A673 (cell line): ENCODE data around the gene SETD3. TPM values are rescaled to one million over a fixed set of nuclear protein-coding genes. Genes with fewer than 3 reads are reported as not detected.

Source experiments
- BruUV-seq: library from RNA; stranded (reverse); fragments of 400-500 nt; replicated peaks from 2 replicates; lab custom pipeline; 2021; lab: Mats Ljungman, UMichigan
- CTCF ChIA-PET: fragments of 300-600 bp; sonication (Branson Sonifier 250); formaldehyde crosslinking; loops from one replicate; lab custom pipeline; 2022; ENCODE audit warnings: antibody characterized with exemption; lab: Charles Lee
- POLR2A ChIA-PET: fragments of 300-600 bp; sonication (Branson Sonifier 250); formaldehyde crosslinking; loops from one replicate; lab custom pipeline; 2022; ENCODE audit warnings: antibody characterized with exemption; ENCODE audit not compliant: low non-redundant PET; lab: Charles Lee
- DNase-seq: peaks from one replicate; pipeline ENCODE4 v3.0.0-alpha.2; 2015; ENCODE audit warnings: low spot score
- H3K27ac ChIP-seq: fragments of 200-600 bp; sonication (generic); 2 replicates; pipeline ENCODE4 v1.5.1; 2016; ENCODE audit warnings: mixed run types, low read depth, mild to moderate bottlenecking, mixed read lengths, antibody characterized with exemption, low read length; ENCODE audit not compliant: poor library complexity, severe bottlenecking
- H3K27me3 ChIP-seq: fragments of 200-600 bp; sonication (generic); replicated peaks from 2 replicates; pipeline ENCODE4 v1.6.1; 2017; ENCODE audit warnings: mixed run types, low read depth, mild to moderate bottlenecking, mixed read lengths, antibody characterized with exemption, low read length; ENCODE audit not compliant: insufficient read depth, poor library complexity
- H3K36me3 ChIP-seq: fragments of 200-600 bp; sonication (generic); 2 replicates; pipeline ENCODE4 v1.6.1; 2016; ENCODE audit warnings: mixed run types, mild to moderate bottlenecking, mixed read lengths, antibody characterized with exemption, low read length; ENCODE audit not compliant: insufficient read depth, poor library complexity, severe bottlenecking
- H3K4me1 ChIP-seq: fragments of 200-600 bp; sonication (generic); 2 replicates; pipeline ENCODE4 v1.6.1; 2017; ENCODE audit warnings: mixed run types, mild to moderate bottlenecking, mixed read lengths, antibody characterized with exemption, low read length; ENCODE audit not compliant: insufficient read depth, poor library complexity, severe bottlenecking
- H3K4me3 ChIP-seq: fragments of 200-600 bp; sonication (generic); 2 replicates; pipeline ENCODE4 v1.5.1; 2016; ENCODE audit warnings: low read depth, mixed run types, mild to moderate bottlenecking, mixed read lengths, low read length; ENCODE audit not compliant: poor library complexity, severe bottlenecking
- H3K9me3 ChIP-seq: fragments of 200-600 bp; sonication (generic); 2 replicates; pipeline ENCODE4 v1.6.1; 2016; ENCODE audit warnings: mixed run types, low read depth, mild to moderate bottlenecking, mixed read lengths, antibody characterized with exemption, low read length; ENCODE audit not compliant: poor library complexity, severe bottlenecking
- CTCF ChIP-seq: fragments of 300-800, 200-600 bp; sonication (generic); conservative IDR thresholded peaks from 2 replicates; pipeline ENCODE4 v1.5.1; 2017; ENCODE audit warnings: low read depth, mild to moderate bottlenecking, antibody characterized with exemption, low read length, moderate library complexity, mixed read lengths
- EZH2 ChIP-seq: fragments of 200-600 bp; sonication (generic); IDR thresholded peaks from 2 replicates; pipeline ENCODE4 v1.6.1; 2017; ENCODE audit warnings: borderline replicate concordance, low read depth, mild to moderate bottlenecking, mixed read lengths, antibody characterized with exemption, low read length; ENCODE audit not compliant: poor library complexity, severe bottlenecking
- intact Hi-C: fragments of 100-400 bp; cut with micrococcal nuclease; formaldehyde crosslinking; loops from one replicate; pipeline ENCODE4 v1.10.0; 2022; ENCODE audit not compliant: unreplicated experiment
- total RNA-seq: library from RNA; stranded (reverse); gene quantifications from 2 replicates; pipeline ENCODE4 v1.2.3, GENCODE V29; 2021

SETD3 gene
- total RNA-seq, 1 experiment from 2014 or later = 46.4 TPM

GRCh38 chr14:99363051-99363450, 117.6 kb downstream of the SETD3 start:
- no peaks in the 10 kb centered on the region for H3K9me3 ChIP-seq
- BruUV-seq = no TSS peak
- H3K4me3 ChIP-seq = no peak overlapping the region
- TF ChIP-seq EZH2 = no peak
- no peak for TF ChIP-seq CTCF
- intact Hi-C loops = no loop called here
- no peaks in the 10 kb centered on the region for H3K27me3 ChIP-seq
- no peak overlapping the region for H3K27ac ChIP-seq
- CTCF ChIA-PET = no interaction called here
- H3K36me3 ChIP-seq = no peaks in the 10 kb centered on the region
- POLR2A ChIA-PET = no interaction called here
- no peak for DNase-seq
- H3K4me1 ChIP-seq = no peaks in the 10 kb centered on the region

GRCh38 chr14:99361596-99362215, 119.0 kb downstream of the SETD3 start:
- Histone ChIP-seq H3K36me3 (no peaks in the 10 kb centered on the region), H3K27ac (no peak overlapping the region), H3K27me3 (no peaks in the 10 kb centered on the region), H3K9me3 (no peaks in the 10 kb centered on the region), H3K4me3 (no peak overlapping the region), H3K4me1 (no peaks in the 10 kb centered on the region)
- intact Hi-C loops = no loop called here
- POLR2A ChIA-PET = no interaction called here
- BruUV-seq = no TSS peak
- CTCF ChIA-PET = no interaction called here
- no peak for DNase-seq
- TF ChIP-seq EZH2 (no peak), CTCF (no peak)

GRCh38 chr14:99360774-99361595, 119.7 kb downstream of the SETD3 start:
- Histone ChIP-seq H3K27ac (no peak overlapping the region), H3K4me3 (no peak overlapping the region), H3K36me3 (no peaks in the 10 kb centered on the region), H3K27me3 (no peaks in the 10 kb centered on the region), H3K9me3 (no peaks in the 10 kb centered on the region), H3K4me1 (no peaks in the 10 kb centered on the region)
- DNase-seq = peak; percentile 22
- ChIA-PET CTCF (no interaction called here), POLR2A (no interaction called here)
- no peak for TF ChIP-seq CTCF
- no peak for TF ChIP-seq EZH2
- no TSS peak for BruUV-seq
- intact Hi-C loops = no loop called here
